WTC11 (cell line): ENCODE measurements around the gene GAL. TPM values are rescaled to one million over a fixed set of nuclear protein-coding genes. Genes with fewer than 3 reads are reported as not detected.

Experiments
- ATAC-seq: fragments of 200-7000 bp; cut with Tn5 transposase; 2 replicates; pipeline ENCODE4 v1.10.0; 2021; ENCODE audit warnings: mild to moderate bottlenecking, moderate library complexity
- CTCF ChIA-PET: fragments of 300-600 bp; sonication (Branson Sonifier 250); formaldehyde crosslinking; loops from one replicate; lab custom pipeline; 2021; ENCODE audit warnings: antibody characterized with exemption; lab: Charles Lee
- POLR2A ChIA-PET: fragments of 350-600 bp; sonication (Branson Sonifier 250); formaldehyde crosslinking; loops from one replicate; lab custom pipeline; 2021; ENCODE audit warnings: antibody characterized with exemption; lab: Charles Lee
- DNase-seq: peaks from one replicate; pipeline ENCODE4 v3.0.0; 2021; ENCODE audit warnings: low spot score
- H3K27ac Mint-ChIP-seq: 2 replicates; pipeline ENCODE4 v1.8.0; 2021; ENCODE audit warnings: mixed read lengths
- H3K27me3 Mint-ChIP-seq: 2 replicates; pipeline ENCODE4 v1.8.0; 2021; ENCODE audit warnings: low read depth, mild to moderate bottlenecking, moderate library complexity, mixed read lengths
- H3K36me3 Mint-ChIP-seq: 2 replicates; pipeline ENCODE4 v1.8.0; 2021; ENCODE audit warnings: mixed read lengths
- H3K4me1 Mint-ChIP-seq: 2 replicates; pipeline ENCODE4 v1.8.0; 2022; ENCODE audit warnings: mixed read lengths
- H3K4me3 Mint-ChIP-seq: 2 replicates; pipeline ENCODE4 v1.8.0; 2021; ENCODE audit warnings: mild to moderate bottlenecking, moderate library complexity, mixed read lengths
- H3K9me3 Mint-ChIP-seq: 2 replicates; pipeline ENCODE4 v1.8.0; 2021; ENCODE audit warnings: mixed read lengths
- CREM ChIP-seq: sonication (generic); formaldehyde crosslinking; IDR thresholded peaks from 2 replicates; pipeline ENCODE4 v1.8.1; 2022; ENCODE audit warnings: mild to moderate bottlenecking, missing genetic modification reagents, moderate library complexity
- E2F1 ChIP-seq: sonication (generic); formaldehyde crosslinking; IDR thresholded peaks from 2 replicates; pipeline ENCODE4 v1.8.0; 2022; ENCODE audit warnings: mild to moderate bottlenecking, missing genetic modification reagents
- GTF2I ChIP-seq: fragments of 250-450 bp; sonication (Bioruptor Pico); conservative IDR thresholded peaks from 2 replicates; pipeline ENCODE4 v1.4.0; 2021; ENCODE audit warnings: mild to moderate bottlenecking
- MLX ChIP-seq: sonication (generic); formaldehyde crosslinking; IDR thresholded peaks from 2 replicates; pipeline ENCODE4 v1.8.1; 2023; ENCODE audit warnings: mild to moderate bottlenecking, missing genetic modification reagents, moderate library complexity
- NR1H2 ChIP-seq: sonication (generic); formaldehyde crosslinking; IDR thresholded peaks from 2 replicates; pipeline ENCODE4 v1.9.0; 2021; ENCODE audit warnings: mild to moderate bottlenecking, moderate library complexity, missing genetic modification reagents
- NR2C2 ChIP-seq: sonication (generic); formaldehyde crosslinking; IDR thresholded peaks from 2 replicates; pipeline ENCODE4 v1.8.0; 2022; ENCODE audit warnings: mild to moderate bottlenecking, missing genetic modification reagents
- NR3C1 ChIP-seq: sonication (generic); formaldehyde crosslinking; conservative IDR thresholded peaks from 2 replicates; pipeline ENCODE4 v1.8.1; 2023; ENCODE audit warnings: low read depth, mild to moderate bottlenecking, missing genetic modification reagents
- OVOL2 ChIP-seq: fragments of 250-450 bp; sonication (Bioruptor Pico); IDR thresholded peaks from 2 replicates; pipeline ENCODE4 v1.9.0; 2021; ENCODE audit warnings: mild to moderate bottlenecking, borderline replicate concordance
- RORB ChIP-seq: fragments of 250-450 bp; sonication (Bioruptor Pico); IDR thresholded peaks from 2 replicates; pipeline ENCODE4 v1.9.0; 2021; ENCODE audit warnings: mild to moderate bottlenecking
- SP1 ChIP-seq: sonication (generic); formaldehyde crosslinking; conservative IDR thresholded peaks from 2 replicates; pipeline ENCODE4 v1.8.1; 2022; ENCODE audit warnings: missing genetic modification reagents
- TCF7 ChIP-seq: sonication (generic); formaldehyde crosslinking; IDR thresholded peaks from 2 replicates; pipeline ENCODE4 v1.8.0; 2022; ENCODE audit warnings: mild to moderate bottlenecking, low read depth, missing genetic modification reagents, moderate library complexity
- TP53 ChIP-seq: sonication (generic); formaldehyde crosslinking; IDR thresholded peaks from 2 replicates; pipeline ENCODE4 v1.8.1; 2023; ENCODE audit warnings: mild to moderate bottlenecking, missing genetic modification reagents
- ZNF138 ChIP-seq: sonication (generic); formaldehyde crosslinking; conservative IDR thresholded peaks from 2 replicates; pipeline ENCODE4 v1.8.1; 2022; ENCODE audit warnings: mild to moderate bottlenecking, moderate library complexity, missing genetic modification reagents
- ZNF281 ChIP-seq: sonication (generic); formaldehyde crosslinking; IDR thresholded peaks from 2 replicates; pipeline ENCODE4 v1.8.0; 2023; ENCODE audit warnings: mild to moderate bottlenecking, missing genetic modification reagents
- ZNF396 ChIP-seq: fragments of 250-450 bp; sonication (Bioruptor Pico); IDR thresholded peaks from 2 replicates; pipeline ENCODE4 v1.8.0; 2021; ENCODE audit warnings: mild to moderate bottlenecking, moderate library complexity, borderline replicate concordance
- ZNF671 ChIP-seq: fragments of 250-450 bp; sonication (Bioruptor Pico); IDR thresholded peaks from 2 replicates; pipeline ENCODE4 v1.8.0; 2021; ENCODE audit warnings: mild to moderate bottlenecking
- total RNA-seq: library from RNA; stranded (reverse); gene quantifications from 3 replicates; pipeline ENCODE4 v1.2.3, GENCODE V29; 2021
- TF ChIP-seq, protein P1 (sequence below): fragments of 250-450 bp; sonication (Bioruptor Pico); IDR thresholded peaks from 2 replicates; pipeline ENCODE4 v1.9.0; 2021; ENCODE audit warnings: mild to moderate bottlenecking

The GAL gene
- total RNA-seq, 1 experiment from 2014 or later = 102 TPM

- no peak for DNase-seq
- no peak overlapping the region for H3K4me3 Mint-ChIP-seq
- peaks cover 21% of the 10 kb centered on the region for H3K9me3 Mint-ChIP-seq
- no peak for ATAC-seq
- ChIA-PET POLR2A (no interaction called here), CTCF (interaction anchor here (0.7 to 2.2 kb wide), 4 partner anchors 11 to 434 kb away, joined by 3 to 7 read pairs (median 4); no protein-coding TSS in a partner anchor)
- H3K27ac Mint-ChIP-seq = no peak overlapping the region
- H3K27me3 Mint-ChIP-seq = no peaks in the 10 kb centered on the region
- H3K4me1 Mint-ChIP-seq = peaks cover 30% of the 10 kb centered on the region
- TF ChIP-seq OVOL2 (CRISPR knock-in tag) = no peak
- no peak for TF ChIP-seq ZNF396 (CRISPR knock-in tag)
- TF ChIP-seq TP53 = no peak
- no peak for TF ChIP-seq NR2C2 (CRISPR knock-in tag)
- TF ChIP-seq, all 79 proteins: peak for 0
- peaks cover 22% of the 10 kb centered on the region for H3K36me3 Mint-ChIP-seq
Observed at GRCh38 chr11:68643585-68643984, 40.8 kb upstream of the GAL start.

- Mint-ChIP-seq H3K36me3 (peaks cover 22% of the 10 kb centered on the region), H3K27me3 (no peaks in the 10 kb centered on the region), H3K27ac (no peak overlapping the region), H3K4me3 (no peak overlapping the region), H3K4me1 (peaks cover 22% of the 10 kb centered on the region), H3K9me3 (peaks cover 21% of the 10 kb centered on the region)
- ATAC-seq (no peak), DNase-seq (no peak)
- no peak for TF ChIP-seq NR3C1 (CRISPR knock-in tag)
- TF ChIP-seq TCF7 (CRISPR knock-in tag) = no peak
- no peak for TF ChIP-seq NR1H2 (CRISPR knock-in tag)
- TF ChIP-seq GTF2I (CRISPR knock-in tag) = no peak
- TF ChIP-seq MLX (CRISPR knock-in tag) = no peak
- no peak for TF ChIP-seq SP1
- TF ChIP-seq RORB (CRISPR knock-in tag) = no peak
- TF ChIP-seq TP53 = no peak
- TF ChIP-seq, protein P1, sequence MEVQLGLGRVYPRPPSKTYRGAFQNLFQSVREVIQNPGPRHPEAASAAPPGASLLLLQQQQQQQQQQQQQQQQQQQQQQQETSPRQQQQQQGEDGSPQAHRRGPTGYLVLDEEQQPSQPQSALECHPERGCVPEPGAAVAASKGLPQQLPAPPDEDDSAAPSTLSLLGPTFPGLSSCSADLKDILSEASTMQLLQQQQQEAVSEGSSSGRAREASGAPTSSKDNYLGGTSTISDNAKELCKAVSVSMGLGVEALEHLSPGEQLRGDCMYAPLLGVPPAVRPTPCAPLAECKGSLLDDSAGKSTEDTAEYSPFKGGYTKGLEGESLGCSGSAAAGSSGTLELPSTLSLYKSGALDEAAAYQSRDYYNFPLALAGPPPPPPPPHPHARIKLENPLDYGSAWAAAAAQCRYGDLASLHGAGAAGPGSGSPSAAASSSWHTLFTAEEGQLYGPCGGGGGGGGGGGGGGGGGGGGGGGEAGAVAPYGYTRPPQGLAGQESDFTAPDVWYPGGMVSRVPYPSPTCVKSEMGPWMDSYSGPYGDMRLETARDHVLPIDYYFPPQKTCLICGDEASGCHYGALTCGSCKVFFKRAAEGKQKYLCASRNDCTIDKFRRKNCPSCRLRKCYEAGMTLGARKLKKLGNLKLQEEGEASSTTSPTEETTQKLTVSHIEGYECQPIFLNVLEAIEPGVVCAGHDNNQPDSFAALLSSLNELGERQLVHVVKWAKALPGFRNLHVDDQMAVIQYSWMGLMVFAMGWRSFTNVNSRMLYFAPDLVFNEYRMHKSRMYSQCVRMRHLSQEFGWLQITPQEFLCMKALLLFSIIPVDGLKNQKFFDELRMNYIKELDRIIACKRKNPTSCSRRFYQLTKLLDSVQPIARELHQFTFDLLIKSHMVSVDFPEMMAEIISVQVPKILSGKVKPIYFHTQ (CRISPR knock-in tag) = no peak
- TF ChIP-seq E2F1 (CRISPR knock-in tag) = no peak
- no peak for TF ChIP-seq ZNF671
- TF ChIP-seq ZNF281 (CRISPR knock-in tag) = no peak
- no peak for TF ChIP-seq CREM
- TF ChIP-seq ZNF396 (CRISPR knock-in tag) = no peak
- no peak for TF ChIP-seq ZNF138 (CRISPR knock-in tag)
- ChIA-PET POLR2A (no interaction called here), CTCF (no interaction called here)
Observed at GRCh38 chr11:68646832-68647231, 37.5 kb upstream of the GAL start.
